NCI-H526 (cell line): Measurements from ENCODE around the gene CDK3.
"Not testable (repeated sequence)": the region's sequence is repeated elsewhere in the genome, so short reads cannot be mapped to it uniquely, and the experiment has no call there.

Source experiments
- DNase-seq, 2 experiments: peaks; one replicate each; lab custom pipeline; 2025; lab: John Stamatoyannopoulos, UW

The CDK3 gene

GRCh38 chr17:76000755-76001521 is at the start of gene CDK3:
TSS of gene CDK3 (plus strand) at chr17:76000855. CDS start at chr17:76001426, 571 bp downstream.
- no peak for DNase-seq

GRCh38 chr17:75950855-75951554 is 49.6 kb upstream of the CDK3 start:
- DNase-seq: no peak

GRCh38 chr17:75959051-75959838 is 41.4 kb upstream of the CDK3 start:
- DNase-seq: no peak

- no peak for DNase-seq
Measured at GRCh38 chr17:75959839-75960511, 40.7 kb upstream of the CDK3 start.

GRCh38 chr17:75965468-75965867 is 35.2 kb upstream of the CDK3 start:
- DNase-seq: no peak

GRCh38 chr17:75969044-75969443 is 31.6 kb upstream of the CDK3 start:
- DNase-seq: not testable (repeated sequence)

GRCh38 chr17:75970011-75970523 is 30.6 kb upstream of the CDK3 start:
- DNase-seq: no peak

- no peak for DNase-seq
Measured at GRCh38 chr17:75970626-75971025, 30.0 kb upstream of the CDK3 start.

GRCh38 chr17:75975187-75975586 is 25.5 kb upstream of the CDK3 start:
- DNase-seq: not testable (repeated sequence)

- DNase-seq: no peak
Measured at GRCh38 chr17:75975757-75976174, 24.9 kb upstream of the CDK3 start.

GRCh38 chr17:75976175-75976848 is 24.3 kb upstream of the CDK3 start:
- DNase-seq: no peak

GRCh38 chr17:75978938-75979704 is 21.5 kb upstream of the CDK3 start, which contains the start of the genes ACOX1 and TEN1:
TSS of gene ACOX1 (minus strand) at chr17:75979166. CDS start at chr17:75979073, 93 bp downstream.
TSS of gene TEN1 (plus strand) at chr17:75979240. CDS start at chr17:75986193, 6,953 bp downstream.
- peak; percentile 95 to 99 for DNase-seq

- no peak for DNase-seq
Measured at GRCh38 chr17:75979705-75980187, 20.9 kb upstream of the CDK3 start.

GRCh38 chr17:75980188-75981018 is 20.3 kb upstream of the CDK3 start:
- no peak for DNase-seq

GRCh38 chr17:75981019-75981615 is 19.5 kb upstream of the CDK3 start:
- DNase-seq: no peak

GRCh38 chr17:75983501-75984181 is 17.0 kb upstream of the CDK3 start:
- no peak for DNase-seq

- DNase-seq: no peak
Measured at GRCh38 chr17:75985986-75986385, 14.7 kb upstream of the CDK3 start.

GRCh38 chr17:75987041-75987440 is 13.6 kb upstream of the CDK3 start:
- no peak for DNase-seq
